C4-2B (cell line): ENCODE results near the gene DDIT4L.
"Not testable (repeated sequence)": the region's sequence is repeated elsewhere in the genome, so short reads cannot be mapped to it uniquely, and the experiment has no call there.

Experiments
- H3K27ac ChIP-seq: fragments of 450-650 bp; 2 replicates; pipeline ENCODE4 v1.5.1; 2017
- CTCF ChIP-seq: fragments of 450-650 bp; conservative IDR thresholded peaks from 2 replicates; pipeline ENCODE4 v1.5.1; 2017; ENCODE audit warnings: mild to moderate bottlenecking
- ZFX ChIP-seq: fragments of 450-650 bp; IDR thresholded peaks from 2 replicates; pipeline ENCODE4 v1.6.1; 2017

The DDIT4L gene

GRCh38 chr4:100198061-100198460 is 7.8 kb upstream of the DDIT4L start:
- H3K27ac ChIP-seq = no peak overlapping the region
- TF ChIP-seq ZFX (no peak), CTCF (no peak)

GRCh38 chr4:100196388-100197071 is 6.3 kb upstream of the DDIT4L start:
- H3K27ac ChIP-seq = not testable (repeated sequence)

DNA sequence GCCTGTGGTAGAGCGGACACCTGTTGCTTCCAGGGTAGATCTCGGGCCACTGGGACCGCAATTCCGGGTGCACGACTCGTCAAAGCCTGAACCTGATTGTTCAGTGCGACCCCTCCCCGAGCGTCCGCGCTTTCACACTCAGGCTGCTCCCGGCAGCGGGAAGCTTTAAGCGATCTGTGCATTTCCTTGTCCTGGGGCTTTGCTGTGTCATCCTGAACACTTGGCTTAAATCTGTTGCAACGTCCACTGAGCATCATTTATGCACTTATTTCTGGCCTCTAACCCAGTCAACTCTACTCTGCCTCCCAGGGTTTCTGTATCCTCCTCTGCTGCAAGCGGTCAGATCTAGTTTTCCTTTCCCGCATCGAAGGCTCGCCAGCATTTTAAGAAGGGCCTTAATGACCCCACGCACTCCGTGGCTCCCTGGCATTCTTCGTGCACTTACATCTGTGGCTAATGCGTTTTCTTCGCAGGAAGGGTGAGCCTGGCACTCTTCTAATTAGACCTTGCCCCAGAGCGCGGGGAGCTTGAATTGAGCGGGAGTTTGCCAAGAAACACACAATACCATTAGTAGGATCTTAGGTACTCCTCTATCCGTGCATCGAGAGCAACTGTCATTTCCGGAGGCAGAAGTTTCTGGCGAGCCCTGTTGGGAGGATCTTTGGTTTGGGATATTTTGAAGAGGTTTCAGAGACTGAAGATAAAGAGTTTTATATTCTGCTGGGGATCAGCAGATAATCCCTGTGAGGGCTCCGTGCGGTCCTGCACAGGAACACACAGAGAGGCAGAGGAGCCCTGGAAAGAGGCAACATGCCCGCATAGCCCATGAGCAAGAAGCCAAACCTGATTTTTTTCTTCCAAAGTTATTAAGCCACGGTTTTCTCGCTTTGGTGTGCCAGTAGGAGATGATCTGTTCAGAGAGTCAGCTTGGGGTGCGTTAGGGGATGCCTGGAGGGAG is 654 bp upstream of the DDIT4L start:
- TF ChIP-seq ZFX (no peak), CTCF (no peak)
- H3K27ac ChIP-seq = no peak overlapping the region

DNA sequence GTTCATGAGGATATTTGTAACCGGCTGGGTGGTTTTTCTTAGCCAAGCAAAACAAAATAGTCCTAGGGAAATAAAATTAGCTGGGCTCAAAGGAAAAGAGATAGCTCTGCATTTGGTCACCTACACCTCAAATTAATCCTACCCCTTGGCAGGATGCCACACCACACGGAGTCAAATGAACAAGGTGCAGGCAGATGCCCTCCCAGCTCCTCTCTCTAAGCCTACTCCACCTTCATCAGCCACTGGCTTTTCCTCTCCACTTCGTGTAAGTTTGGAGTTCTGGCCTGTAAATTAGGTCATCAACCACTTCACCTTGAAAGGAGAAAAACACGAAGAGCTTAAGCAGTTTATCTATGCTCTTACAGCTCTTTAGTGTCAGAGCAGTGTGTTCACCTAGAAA is 1.4 kb downstream of the DDIT4L start:
- H3K27ac ChIP-seq = no peak overlapping the region
- TF ChIP-seq CTCF = no peak
- TF ChIP-seq ZFX = no peak

- H3K27ac ChIP-seq = no peak overlapping the region
- no peak for TF ChIP-seq ZFX
- no peak for TF ChIP-seq CTCF
Measured at GRCh38 chr4:100187781-100188180, 2.5 kb downstream of the DDIT4L start.

DNA sequence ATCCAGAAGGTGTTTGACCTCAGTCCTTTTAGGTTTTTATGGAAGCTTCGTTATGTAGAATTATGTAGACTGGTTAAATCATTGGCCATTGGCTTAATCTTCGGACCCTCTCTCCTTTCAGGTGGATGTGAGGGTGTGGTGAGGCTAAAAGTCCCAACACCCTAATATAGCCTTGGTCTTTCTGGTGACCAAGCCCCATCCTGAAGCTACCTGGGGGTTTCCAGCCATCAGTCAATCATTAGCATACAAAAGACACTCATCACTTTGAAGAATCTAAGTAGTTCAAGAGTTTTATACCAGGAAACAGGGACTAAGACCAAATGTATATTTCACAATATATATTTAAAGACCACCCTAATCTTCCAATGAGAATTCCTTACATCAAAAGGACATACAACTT is 5.5 kb downstream of the DDIT4L start:
- no peak overlapping the region for H3K27ac ChIP-seq

DNA sequence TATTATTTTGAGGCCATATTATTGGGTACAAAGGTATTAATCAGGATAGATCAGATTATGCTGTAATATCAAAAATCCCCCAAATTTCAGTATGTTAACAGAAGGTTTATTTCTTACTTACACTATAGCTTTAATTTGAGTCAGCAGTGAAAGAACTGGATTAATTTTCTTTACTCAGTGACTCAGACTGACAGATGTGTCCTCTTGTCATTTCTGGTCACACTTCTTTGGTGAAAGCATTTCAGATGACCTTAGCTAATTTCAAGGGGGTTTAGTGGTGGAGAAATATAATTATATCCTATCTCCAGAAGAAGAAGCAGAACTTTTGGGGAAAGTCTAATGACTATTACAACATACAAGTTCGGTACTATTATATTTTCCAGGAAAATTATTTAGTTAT is 12.4 kb downstream of the DDIT4L start:
- TF ChIP-seq ZFX = no peak
- no peak for TF ChIP-seq CTCF
- no peak overlapping the region for H3K27ac ChIP-seq

More for the DNA sequence above, 5.5 kb downstream of the DDIT4L start:
- TF ChIP-seq ZFX = no peak
- no peak for TF ChIP-seq CTCF
